ENCODE data around the gene LINGO4.

GRCh38 chr1:151809985-151810556, 4.9 kb upstream of the LINGO4 start:
- TF ChIP-seq POLR2AphosphoS5 (IDR thresholded peaks at IDR 0.05; ENCODE audit: low read depth, low read length) (no peak), POLR2A (IDR thresholded peaks at IDR 0.05; ENCODE audit: low read depth, low read length) (no peak)
